Left lobe of liver (tissue), 2 donors: ENCODE results near the gene LRRC4B. TPM values are rescaled to one million over a fixed set of nuclear protein-coding genes. Genes with fewer than 3 reads are reported as not detected.
"Not testable (repeated sequence)": the region's sequence is repeated elsewhere in the genome, so short reads cannot be mapped to it uniquely, and the experiment has no call there.

ENCODE experiments used
- ATAC-seq: fragments of 200-7000 bp; cut with Tn5 transposase; one replicate; pipeline ENCODE4 v1.9.1; 2020; ENCODE audit warnings: mild to moderate bottlenecking, moderate library complexity
- DNase-seq: peaks from one replicate; pipeline ENCODE4 v3.0.0-alpha.2; 2020; ENCODE audit warnings: low spot score
- total RNA-seq: library from RNA; stranded (reverse); gene quantifications from one replicate; pipeline ENCODE4 v1.2.1, GENCODE V29; 2021
- donor health status: DM: no; HTN: no; CAD: no; lungs with moderate emphysema.
- donor health status: DM: no; HTN: yes; CAD: no.

Gene LRRC4B
- total RNA-seq = 0.53 TPM

- DNase-seq (no peak), ATAC-seq (no peak)
Observed at GRCh38 chr19:50567882-50568727, at the start of gene LRRC4B. LRRC4B (minus strand) TSS chr19:50568435; CDS start chr19:50548838, 19,597 bp downstream.

- not testable (repeated sequence) for DNase-seq, ATAC-seq
Observed at GRCh38 chr19:50612504-50613404, 44.5 kb upstream of the LRRC4B start.

- ATAC-seq = no peak
- DNase-seq = no peak
Observed at GRCh38 chr19:50607874-50608785, 39.9 kb upstream of the LRRC4B start.

GRCh38 chr19:50607388-50607787 lies 39.2 kb upstream of the LRRC4B start:
- DNase-seq (no peak), ATAC-seq (no peak)

- DNase-seq = not testable (repeated sequence)
Observed at GRCh38 chr19:50606059-50606836, 38.0 kb upstream of the LRRC4B start.

GRCh38 chr19:50604264-50605073 lies 36.2 kb upstream of the LRRC4B start:
- ATAC-seq = not testable (repeated sequence)

More at GRCh38 chr19:50606059-50606836, 38.0 kb upstream of the LRRC4B start:
- not testable (repeated sequence) for ATAC-seq

GRCh38 chr19:50602935-50603334 lies 34.7 kb upstream of the LRRC4B start:
- no peak for DNase-seq

More at GRCh38 chr19:50604264-50605073, 36.2 kb upstream of the LRRC4B start:
- DNase-seq = not testable (repeated sequence)

GRCh38 chr19:50602496-50602895 lies 34.3 kb upstream of the LRRC4B start:
- DNase-seq (no peak), ATAC-seq (no peak)

More at GRCh38 chr19:50602935-50603334, 34.7 kb upstream of the LRRC4B start:
- no peak for ATAC-seq

GRCh38 chr19:50602089-50602422 lies 33.8 kb upstream of the LRRC4B start:
- ATAC-seq (no peak), DNase-seq (no peak)

- ATAC-seq = no peak
- DNase-seq = no peak
Observed at GRCh38 chr19:50601407-50602088, 33.3 kb upstream of the LRRC4B start.

- no peak for DNase-seq
- ATAC-seq = no peak
Observed at GRCh38 chr19:50599427-50599826, 31.2 kb upstream of the LRRC4B start.

- ATAC-seq (no peak), DNase-seq (no peak)
Observed at GRCh38 chr19:50590191-50590590, 22.0 kb upstream of the LRRC4B start.

GRCh38 chr19:50581795-50582660 lies 13.8 kb upstream of the LRRC4B start:
- not testable (repeated sequence) for ATAC-seq, DNase-seq

- ATAC-seq (no peak), DNase-seq (no peak)
Observed at GRCh38 chr19:50580970-50581634, 12.9 kb upstream of the LRRC4B start.

GRCh38 chr19:50580240-50580639 lies 12.0 kb upstream of the LRRC4B start:
- no peak for DNase-seq
- no peak for ATAC-seq

- ATAC-seq, DNase-seq: not testable (repeated sequence)
Observed at GRCh38 chr19:50576769-50577168, 8.5 kb upstream of the LRRC4B start.
